ENCODE data around the gene KMT5C. TPM values are rescaled to one million over a fixed set of nuclear protein-coding genes. Genes with fewer than 3 reads are reported as not detected.

The KMT5C gene
- total RNA-seq, 4 donors from 2014 or later, result 5.0 to 8.7 (median 8.1) TPM

GRCh38 chr19:55308281-55308680 lies 31.4 kb upstream of the KMT5C start:
- H3K27me3 ChIP-seq, result no peaks in the 10 kb centered on the region
- 96% methylated on average over 7 of the region's 11 CpGs for whole genome bisulfite sequencing
- H3K27ac ChIP-seq (replicated peaks in 1 of 4), result no peak overlapping the region
- no peak for DNase-seq (ENCODE audit: extremely low spot score)
- H3K9me3 ChIP-seq, result no peaks in the 10 kb centered on the region
- H3K36me3 ChIP-seq, result peaks cover 3 to 60% (median 40%) of the 10 kb centered on the region in 4 donors
- TF ChIP-seq POLR2AphosphoS5 (IDR thresholded peaks at IDR 0.05), result no peak
- TF ChIP-seq EP300 (IDR thresholded peaks at IDR 0.05), result no peak
- no peak for TF ChIP-seq POLR2A (IDR thresholded peaks at IDR 0.05; ENCODE audit: low read depth)
- no peak for TF ChIP-seq CTCF (IDR thresholded peaks at IDR 0.05)
- intact Hi-C loops (cut with DNase I), result loop anchor here (10.0 kb wide), 1 partner anchor 107 kb away; no protein-coding TSS in a partner anchor
- H3K4me1 ChIP-seq, result no peaks in the 10 kb centered on the region
- no peak overlapping the region for H3K4me3 ChIP-seq

- no peak for DNase-seq (ENCODE audit: extremely low spot score)
- H3K27ac ChIP-seq (replicated peaks in 1 of 4), result no peak overlapping the region
- peaks cover 3 to 48% (median 33%) of the 10 kb centered on the region in 4 donors for H3K36me3 ChIP-seq
- intact Hi-C loops (cut with DNase I), result loop anchor here (10.0 kb wide), 1 partner anchor 105 kb away; no protein-coding TSS in a partner anchor
- no peak overlapping the region for H3K4me3 ChIP-seq
- no peak for TF ChIP-seq POLR2A (IDR thresholded peaks at IDR 0.05; ENCODE audit: low read depth)
- no peak for TF ChIP-seq POLR2AphosphoS5 (IDR thresholded peaks at IDR 0.05)
- no peak for TF ChIP-seq CTCF (IDR thresholded peaks at IDR 0.05)
- no peak for TF ChIP-seq EP300 (IDR thresholded peaks at IDR 0.05)
- H3K27me3 ChIP-seq, result peaks cover 0 to 3% (median 0%) of the 10 kb centered on the region in 4 donors
- H3K4me1 ChIP-seq, result no peaks in the 10 kb centered on the region
- H3K9me3 ChIP-seq, result no peaks in the 10 kb centered on the region
- WGBS, result 91% methylated on average over 3 of the region's 5 CpGs
Measured at GRCh38 chr19:55309448-55309847, 30.2 kb upstream of the KMT5C start.

GRCh38 chr19:55310498-55310897 lies 29.2 kb upstream of the KMT5C start:
- no peak for TF ChIP-seq POLR2AphosphoS5 (IDR thresholded peaks at IDR 0.05)
- TF ChIP-seq POLR2A (IDR thresholded peaks at IDR 0.05; ENCODE audit: low read depth), result no peak
- no peak for TF ChIP-seq CTCF (IDR thresholded peaks at IDR 0.05)
- no peak for TF ChIP-seq EP300 (IDR thresholded peaks at IDR 0.05)
- H3K27ac ChIP-seq (replicated peaks in 1 of 4), result no peak overlapping the region
- 73% methylated on average over 7 of the region's 7 CpGs for WGBS
- H3K4me1 ChIP-seq, result no peaks in the 10 kb centered on the region
- H3K9me3 ChIP-seq, result no peaks in the 10 kb centered on the region
- no peak for DNase-seq (ENCODE audit: extremely low spot score)
- intact Hi-C loops (cut with DNase I), result no loop called here
- H3K36me3 ChIP-seq, result peaks cover 3 to 38% (median 28%) of the 10 kb centered on the region in 4 donors
- H3K27me3 ChIP-seq, result peaks cover 0 to 12% (median 0%) of the 10 kb centered on the region in 4 donors
- no peak overlapping the region for H3K4me3 ChIP-seq

GRCh38 chr19:55311397-55311796 lies 28.3 kb upstream of the KMT5C start:
- intact Hi-C loops (cut with DNase I), result no loop called here
- Histone ChIP-seq H3K4me3 (no peak overlapping the region), H3K4me1 (no peaks in the 10 kb centered on the region), H3K27ac (replicated peaks in 1 of 4) (no peak overlapping the region), H3K9me3 (no peaks in the 10 kb centered on the region), H3K27me3 (peaks cover 0 to 12% (median 0%) of the 10 kb centered on the region in 4 donors), H3K36me3 (peaks cover 3 to 29% (median 23%) of the 10 kb centered on the region in 4 donors)
- DNase-seq (ENCODE audit: extremely low spot score), result no peak
- TF ChIP-seq POLR2A (IDR thresholded peaks at IDR 0.05; ENCODE audit: low read depth) (no peak), CTCF (IDR thresholded peaks at IDR 0.05) (no peak), EP300 (IDR thresholded peaks at IDR 0.05) (no peak), POLR2AphosphoS5 (IDR thresholded peaks at IDR 0.05) (no peak)
- WGBS, result 60% methylated on average over 1 of the region's 9 CpGs

- no peaks in the 10 kb centered on the region for H3K9me3 ChIP-seq
- peaks cover 0 to 12% (median 0%) of the 10 kb centered on the region in 4 donors for H3K27me3 ChIP-seq
- peaks cover under 1 to 25% (median 19%) of the 10 kb centered on the region in 4 donors for H3K36me3 ChIP-seq
- TF ChIP-seq POLR2A (IDR thresholded peaks at IDR 0.05; ENCODE audit: low read depth) (no peak), POLR2AphosphoS5 (IDR thresholded peaks at IDR 0.05) (no peak), EP300 (IDR thresholded peaks at IDR 0.05) (no peak), CTCF (IDR thresholded peaks at IDR 0.05) (no peak)
- DNase-seq (ENCODE audit: extremely low spot score), result no peak
- H3K4me1 ChIP-seq, result no peaks in the 10 kb centered on the region
- WGBS, result 90% methylated on average over 4 of the region's 18 CpGs
- intact Hi-C loops (cut with DNase I), result no loop called here
- H3K27ac ChIP-seq (replicated peaks in 1 of 4), result no peak overlapping the region
- no peak overlapping the region for H3K4me3 ChIP-seq
Measured at GRCh38 chr19:55311797-55312196, 27.9 kb upstream of the KMT5C start.

Data from esophagus muscularis mucosa (tissue), 4 donors.